ENCODE measurements around the gene SEL1L.

GRCh38 chr14:81537193-81537592 is 3.5 kb upstream of the SEL1L start:
- TF ChIP-seq JUND (IDR thresholded peaks at IDR 0.05) (no peak), RAD21 (IDR thresholded peaks at IDR 0.05; ENCODE audit: low read depth) (no peak), POLR2A (IDR thresholded peaks at IDR 0.05; ENCODE audit: borderline replicate concordance, extremely low read depth, insufficient read depth, insufficient read length) (no peak), CTCF (IDR thresholded peaks at IDR 0.05 in 2 of 3, conservative IDR thresholded peaks at IDR 0.05 in 1 of 3; ENCODE audit: borderline replicate concordance in 1 of 3, insufficient read depth in 1 of 3, low read depth in 2 of 3, low read length in 2 of 3) (no peak), POLR2AphosphoS5 (IDR thresholded peaks at IDR 0.05; ENCODE audit: low read depth, low read length) (no peak), SRF (IDR thresholded peaks at IDR 0.05; ENCODE audit: low read depth) (no peak), FOSL1 (IDR thresholded peaks at IDR 0.05; ENCODE audit: low read depth) (no peak), MAX (IDR thresholded peaks at IDR 0.05) (no peak), EZH2 (IDR thresholded peaks at IDR 0.05) (no peak), ELF1 (IDR thresholded peaks at IDR 0.05; ENCODE audit: borderline replicate concordance, low read depth) (no peak)
